ENCODE data around the gene CRYL1. TPM values are rescaled to one million over a fixed set of nuclear protein-coding genes. Genes with fewer than 3 reads are reported as not detected.

Gene CRYL1
- total RNA-seq, 1 experiment from 2014 or later: 26.5 TPM

DNA sequence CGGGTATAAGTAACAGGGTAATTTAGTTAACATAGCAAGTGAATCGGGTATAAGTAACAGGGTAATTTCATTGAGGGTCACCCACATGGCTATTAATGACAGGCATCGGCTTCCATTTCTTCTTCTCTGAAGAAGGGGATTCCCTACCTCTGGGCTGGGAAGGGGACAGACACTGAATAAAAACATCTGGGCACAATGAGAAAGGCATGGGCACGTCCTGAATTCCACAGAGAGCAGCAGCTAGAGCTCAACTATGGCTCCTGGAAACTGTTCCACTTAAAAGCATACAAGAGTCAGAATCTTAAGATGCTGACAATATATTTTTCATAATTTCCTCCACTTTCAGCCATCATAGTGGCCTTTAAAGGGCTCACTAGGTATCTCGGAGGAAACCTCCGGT lies 51.8 kb downstream of the CRYL1 start:
- TF ChIP-seq ZFX (IDR thresholded peaks at IDR 0.05) (no peak), EGR1 (IDR thresholded peaks at IDR 0.05; ENCODE audit: low read depth) (no peak), EZH2phosphoT487 (IDR thresholded peaks at IDR 0.05; ENCODE audit: borderline replicate concordance) (no peak), POLR2AphosphoS5 (IDR thresholded peaks at IDR 0.05; ENCODE audit: low read depth, low read length) (no peak)
- TF ChIP-seq, protein P1, sequence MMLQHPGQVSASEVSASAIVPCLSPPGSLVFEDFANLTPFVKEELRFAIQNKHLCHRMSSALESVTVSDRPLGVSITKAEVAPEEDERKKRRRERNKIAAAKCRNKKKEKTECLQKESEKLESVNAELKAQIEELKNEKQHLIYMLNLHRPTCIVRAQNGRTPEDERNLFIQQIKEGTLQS (IDR thresholded peaks at IDR 0.05): no peak
- TF ChIP-seq, protein P2, sequence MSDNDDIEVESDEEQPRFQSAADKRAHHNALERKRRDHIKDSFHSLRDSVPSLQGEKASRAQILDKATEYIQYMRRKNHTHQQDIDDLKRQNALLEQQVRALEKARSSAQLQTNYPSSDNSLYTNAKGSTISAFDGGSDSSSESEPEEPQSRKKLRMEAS (IDR thresholded peaks at IDR 0.05): no peak
- Histone ChIP-seq H3K9me3 (ENCODE audit: control insufficient read depth in 1 of 2, insufficient read depth in 1 of 2, low read depth in 1 of 2, low read length in 2 of 2) (no peaks in the 10 kb centered on the region), H2AFZ (ENCODE audit: low read depth, low read length, poor library complexity, severe bottlenecking) (no peak overlapping the region), H3K79me2 (ENCODE audit: insufficient read depth, low read length) (no peaks in the 10 kb centered on the region), H3K4me2 (ENCODE audit: low read length) (no peak overlapping the region), H3K9me2 (ENCODE audit: insufficient read depth) (no peaks in the 10 kb centered on the region), H4K20me1 (ENCODE audit: insufficient read depth) (no peaks in the 10 kb centered on the region), H3K27ac (ENCODE audit: low read depth, low read length) (no peak overlapping the region), H3K4me1 (ENCODE audit: control insufficient read depth in 1 of 2, insufficient read depth in 2 of 2, low read length in 2 of 2) (peaks cover 0 to under 1% of the 10 kb centered on the region in 2 experiments; a peak in 2 of 4 replicates), H3K27me3 (ENCODE audit: insufficient read depth, low read length) (no peaks in the 10 kb centered on the region), H3K36me3 (ENCODE audit: control insufficient read depth in 1 of 2, insufficient read depth in 2 of 2, low read length in 2 of 2) (no peaks in the 10 kb centered on the region), H3K4me3 (replicated peaks in 1 of 2; ENCODE audit: low read depth in 1 of 2, low read length in 2 of 2) (no peak overlapping the region), H3K9ac (ENCODE audit: low read length) (no peak overlapping the region)
- intact Hi-C loops (cut with micrococcal nuclease): no loop called here
- BruUV-seq (replicated peaks): no TSS peak
- CTCF ChIA-PET: no interaction called here
- POLR2A ChIA-PET: no interaction called here
- RAD21 ChIA-PET (ENCODE audit: low non-redundant PET in 1 of 2, low total read pairs in 2 of 2, uncharacterized antibody in 2 of 2, unreplicated experiment in 2 of 2): no interaction called here
- ATAC-seq (no peak), DNase-seq (ENCODE audit: low read depth, low spot score) (no peak)

DNA sequence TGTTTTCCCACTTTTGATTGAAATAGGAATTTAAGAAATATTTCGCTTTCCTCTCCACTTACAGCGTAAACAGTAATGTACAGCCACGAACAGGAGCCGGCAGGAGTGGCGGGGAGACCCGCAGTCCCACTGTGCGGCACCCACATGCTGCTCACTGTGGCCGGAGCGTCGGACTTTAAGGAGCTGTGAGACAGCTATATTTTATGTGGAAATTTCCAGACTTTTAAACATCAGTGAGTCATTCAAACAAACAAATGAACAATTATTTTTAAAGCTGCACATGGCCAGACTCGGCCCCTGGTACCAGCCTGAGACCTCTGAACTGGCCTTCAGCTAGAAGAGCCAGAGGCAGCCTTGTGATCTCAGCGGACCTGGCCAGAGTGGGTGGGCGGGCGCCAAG lies 52.5 kb downstream of the CRYL1 start:
- Histone ChIP-seq H4K20me1 (ENCODE audit: insufficient read depth) (no peaks in the 10 kb centered on the region), H3K79me2 (ENCODE audit: insufficient read depth, low read length) (no peaks in the 10 kb centered on the region), H3K4me2 (ENCODE audit: low read length) (no peak overlapping the region), H3K36me3 (ENCODE audit: control insufficient read depth in 1 of 2, insufficient read depth in 2 of 2, low read length in 2 of 2) (no peaks in the 10 kb centered on the region), H3K27ac (ENCODE audit: low read depth, low read length) (no peak overlapping the region), H3K9ac (ENCODE audit: low read length) (no peak overlapping the region), H3K4me3 (replicated peaks in 1 of 2; ENCODE audit: low read depth in 1 of 2, low read length in 2 of 2) (no peak overlapping the region), H2AFZ (ENCODE audit: low read depth, low read length, poor library complexity, severe bottlenecking) (no peak overlapping the region), H3K9me2 (ENCODE audit: insufficient read depth) (no peaks in the 10 kb centered on the region), H3K4me1 (ENCODE audit: control insufficient read depth in 1 of 2, insufficient read depth in 2 of 2, low read length in 2 of 2) (peaks cover 0 to 2% of the 10 kb centered on the region in 2 experiments; a peak in 2 of 4 replicates), H3K9me3 (ENCODE audit: control insufficient read depth in 1 of 2, insufficient read depth in 1 of 2, low read depth in 1 of 2, low read length in 2 of 2) (no peaks in the 10 kb centered on the region), H3K27me3 (ENCODE audit: insufficient read depth, low read length) (no peaks in the 10 kb centered on the region)
- RAD21 ChIA-PET (ENCODE audit: low non-redundant PET in 1 of 2, low total read pairs in 2 of 2, uncharacterized antibody in 2 of 2, unreplicated experiment in 2 of 2): no interaction called here
- intact Hi-C loops (cut with micrococcal nuclease): no loop called here
- POLR2A ChIA-PET: no interaction called here
- ATAC-seq: no peak
- CTCF ChIA-PET: no interaction called here
- TF ChIP-seq FOSL1 (IDR thresholded peaks at IDR 0.05; ENCODE audit: low read depth) (no peak), YY1 (IDR thresholded peaks at IDR 0.05; ENCODE audit: extremely low read depth, insufficient replicate concordance, low read depth, low read length) (no peak), SP1 (IDR thresholded peaks at IDR 0.05; ENCODE audit: low read depth) (no peak), TCF7L2 (IDR thresholded peaks at IDR 0.05; ENCODE audit: borderline replicate concordance, extremely low read depth, insufficient read depth, insufficient read length) (no peak), ZFX (IDR thresholded peaks at IDR 0.05) (no peak), EGR1 (IDR thresholded peaks at IDR 0.05; ENCODE audit: low read depth) (no peak), EZH2phosphoT487 (IDR thresholded peaks at IDR 0.05; ENCODE audit: borderline replicate concordance) (no peak), POLR2AphosphoS5 (IDR thresholded peaks at IDR 0.05; ENCODE audit: low read depth, low read length) (no peak), RAD21 (IDR thresholded peaks at IDR 0.05; ENCODE audit: low read depth) (no peak), SIN3A (IDR thresholded peaks at IDR 0.05; ENCODE audit: low read depth) (no peak), CEBPB (IDR thresholded peaks at IDR 0.05; ENCODE audit: low read depth) (no peak), EZH2 (IDR thresholded peaks at IDR 0.05) (no peak), ZNF274 (IDR thresholded peaks at IDR 0.05; ENCODE audit: low read depth, low read length) (no peak)
- TF ChIP-seq, protein P1 (IDR thresholded peaks at IDR 0.05): no peak
- TF ChIP-seq, protein P3, sequence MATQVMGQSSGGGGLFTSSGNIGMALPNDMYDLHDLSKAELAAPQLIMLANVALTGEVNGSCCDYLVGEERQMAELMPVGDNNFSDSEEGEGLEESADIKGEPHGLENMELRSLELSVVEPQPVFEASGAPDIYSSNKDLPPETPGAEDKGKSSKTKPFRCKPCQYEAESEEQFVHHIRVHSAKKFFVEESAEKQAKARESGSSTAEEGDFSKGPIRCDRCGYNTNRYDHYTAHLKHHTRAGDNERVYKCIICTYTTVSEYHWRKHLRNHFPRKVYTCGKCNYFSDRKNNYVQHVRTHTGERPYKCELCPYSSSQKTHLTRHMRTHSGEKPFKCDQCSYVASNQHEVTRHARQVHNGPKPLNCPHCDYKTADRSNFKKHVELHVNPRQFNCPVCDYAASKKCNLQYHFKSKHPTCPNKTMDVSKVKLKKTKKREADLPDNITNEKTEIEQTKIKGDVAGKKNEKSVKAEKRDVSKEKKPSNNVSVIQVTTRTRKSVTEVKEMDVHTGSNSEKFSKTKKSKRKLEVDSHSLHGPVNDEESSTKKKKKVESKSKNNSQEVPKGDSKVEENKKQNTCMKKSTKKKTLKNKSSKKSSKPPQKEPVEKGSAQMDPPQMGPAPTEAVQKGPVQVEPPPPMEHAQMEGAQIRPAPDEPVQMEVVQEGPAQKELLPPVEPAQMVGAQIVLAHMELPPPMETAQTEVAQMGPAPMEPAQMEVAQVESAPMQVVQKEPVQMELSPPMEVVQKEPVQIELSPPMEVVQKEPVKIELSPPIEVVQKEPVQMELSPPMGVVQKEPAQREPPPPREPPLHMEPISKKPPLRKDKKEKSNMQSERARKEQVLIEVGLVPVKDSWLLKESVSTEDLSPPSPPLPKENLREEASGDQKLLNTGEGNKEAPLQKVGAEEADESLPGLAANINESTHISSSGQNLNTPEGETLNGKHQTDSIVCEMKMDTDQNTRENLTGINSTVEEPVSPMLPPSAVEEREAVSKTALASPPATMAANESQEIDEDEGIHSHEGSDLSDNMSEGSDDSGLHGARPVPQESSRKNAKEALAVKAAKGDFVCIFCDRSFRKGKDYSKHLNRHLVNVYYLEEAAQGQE (IDR thresholded peaks at IDR 0.05; ENCODE audit: low read depth): no peak
- TF ChIP-seq, protein P2 (IDR thresholded peaks at IDR 0.05): no peak
- no TSS peak for BruUV-seq (replicated peaks)
- no peak for DNase-seq (ENCODE audit: low read depth, low spot score)

Measured in HCT116 (cell line).